ENCODE results near the gene ZNF835. TPM values are rescaled to one million over a fixed set of nuclear protein-coding genes. Genes with fewer than 3 reads are reported as not detected.

The ZNF835 gene
- polyA plus RNA-seq, 1 donor (not counting 4 experiments of a cell fraction or from before 2014, with no cell fraction given): not detected

DNA sequence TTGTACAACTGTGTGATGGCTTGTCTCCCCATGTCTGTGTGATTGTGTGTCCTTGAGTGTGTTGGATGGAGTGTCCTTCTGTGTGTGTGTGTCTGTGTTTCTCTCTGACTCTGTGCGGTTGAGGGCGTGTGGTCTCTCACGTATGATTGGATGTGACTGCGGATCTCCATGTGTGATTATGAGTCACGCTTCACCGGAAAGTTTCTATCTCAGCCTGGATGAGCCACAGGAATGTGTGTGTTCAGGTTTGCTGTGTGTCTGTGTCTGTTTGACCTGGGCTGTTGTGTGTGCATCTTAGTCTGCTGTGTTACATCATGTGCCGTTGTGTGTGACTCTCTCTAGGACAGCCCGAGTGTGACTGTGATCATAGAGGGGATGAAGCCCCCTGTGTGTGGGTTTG lies 15.5 kb upstream of the ZNF835 start:
- FAIRE-seq: no peak
- peaks cover 4% of the 10 kb centered on the region for H3K9me3 ChIP-seq (ENCODE audit: control insufficient read depth, low read depth, low read length)
- dilution Hi-C loops (cut with MboI; ENCODE audit: extremely low pct_ligation_motif_present, low sequenced_read_pairs): no loop called here

DNA sequence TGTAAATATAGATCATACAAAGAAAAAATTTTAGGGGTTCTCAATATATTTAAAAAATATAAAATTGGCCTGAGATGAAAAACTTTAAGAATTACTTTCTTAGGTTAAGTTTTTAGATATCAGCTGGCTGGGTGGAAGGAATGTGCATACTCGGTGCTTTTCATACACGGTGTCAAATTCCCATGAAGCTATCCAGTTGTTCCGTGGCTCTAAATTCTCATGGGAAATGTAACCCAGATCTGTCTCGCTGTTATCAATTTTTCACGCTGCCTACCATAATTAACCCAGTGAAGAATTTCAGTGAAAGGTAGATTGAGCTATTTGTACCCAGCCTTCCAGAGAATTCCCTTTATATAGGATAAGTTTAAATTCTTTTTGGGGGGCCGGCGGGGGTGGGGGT lies 11.6 kb upstream of the ZNF835 start:
- H4K20me1 ChIP-seq (ENCODE audit: control insufficient read depth, extremely low read depth, insufficient read depth, low read length): no peaks in the 10 kb centered on the region
- no peaks in the 10 kb centered on the region for H3K36me3 ChIP-seq (ENCODE audit: control insufficient read depth in 2 of 2, extremely low read depth in 1 of 2, insufficient read depth in 2 of 2, low read length in 2 of 2)
- no peaks in the 10 kb centered on the region for H3K9me1 ChIP-seq (ENCODE audit: control insufficient read depth, extremely low read depth, insufficient read depth, low read length)
- dilution Hi-C loops (cut with MboI; ENCODE audit: extremely low pct_ligation_motif_present, low sequenced_read_pairs): no loop called here
- no peak for DNase-seq (ENCODE audit: low read depth, low spot score)
- H3K4me1 ChIP-seq (ENCODE audit: control insufficient read depth, extremely low read depth, insufficient read depth, low read length): no peaks in the 10 kb centered on the region
- no peak overlapping the region for H3K9ac ChIP-seq (ENCODE audit: control insufficient read depth, extremely low read depth, insufficient read depth, low read length)
- no peaks in the 10 kb centered on the region for H3K79me2 ChIP-seq (ENCODE audit: control insufficient read depth, insufficient read depth, low read length)
- H2AFZ ChIP-seq (ENCODE audit: control insufficient read depth, low read length): no peak overlapping the region
- no peaks in the 10 kb centered on the region for H3K27me3 ChIP-seq (ENCODE audit: control insufficient read depth, extremely low read depth, insufficient read depth, low read length)
- peaks cover 9% of the 10 kb centered on the region for H3K9me3 ChIP-seq (ENCODE audit: control insufficient read depth, low read depth, low read length)
- no peak overlapping the region for H3K4me2 ChIP-seq (ENCODE audit: control insufficient read depth, extremely low read depth, insufficient read depth, low read depth, low read length)
- no peak overlapping the region for H3K4me3 ChIP-seq (ENCODE audit: control insufficient read depth in 2 of 3, extremely low read depth in 1 of 3, insufficient read depth in 2 of 3, low read depth in 1 of 3, low read length in 3 of 3)
- no peak overlapping the region for H3K27ac ChIP-seq (ENCODE audit: control insufficient read depth, insufficient read depth, low read length)
- TF ChIP-seq EZH2 (IDR thresholded peaks at IDR 0.05; ENCODE audit: low read length): no peak
- TF ChIP-seq, protein P1, sequence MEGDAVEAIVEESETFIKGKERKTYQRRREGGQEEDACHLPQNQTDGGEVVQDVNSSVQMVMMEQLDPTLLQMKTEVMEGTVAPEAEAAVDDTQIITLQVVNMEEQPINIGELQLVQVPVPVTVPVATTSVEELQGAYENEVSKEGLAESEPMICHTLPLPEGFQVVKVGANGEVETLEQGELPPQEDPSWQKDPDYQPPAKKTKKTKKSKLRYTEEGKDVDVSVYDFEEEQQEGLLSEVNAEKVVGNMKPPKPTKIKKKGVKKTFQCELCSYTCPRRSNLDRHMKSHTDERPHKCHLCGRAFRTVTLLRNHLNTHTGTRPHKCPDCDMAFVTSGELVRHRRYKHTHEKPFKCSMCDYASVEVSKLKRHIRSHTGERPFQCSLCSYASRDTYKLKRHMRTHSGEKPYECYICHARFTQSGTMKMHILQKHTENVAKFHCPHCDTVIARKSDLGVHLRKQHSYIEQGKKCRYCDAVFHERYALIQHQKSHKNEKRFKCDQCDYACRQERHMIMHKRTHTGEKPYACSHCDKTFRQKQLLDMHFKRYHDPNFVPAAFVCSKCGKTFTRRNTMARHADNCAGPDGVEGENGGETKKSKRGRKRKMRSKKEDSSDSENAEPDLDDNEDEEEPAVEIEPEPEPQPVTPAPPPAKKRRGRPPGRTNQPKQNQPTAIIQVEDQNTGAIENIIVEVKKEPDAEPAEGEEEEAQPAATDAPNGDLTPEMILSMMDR (optimal IDR thresholded peaks at IDR 0.05 in 1 of 3, IDR thresholded peaks at IDR 0.05 in 1 of 3, conservative IDR thresholded peaks at IDR 0.05 in 1 of 3; ENCODE audit: extremely low read depth in 1 of 3, insufficient read depth in 2 of 3, low read length in 3 of 3): no peak
- no peak for FAIRE-seq

More for the DNA sequence above, 15.5 kb upstream of the ZNF835 start:
- no peak overlapping the region for H3K4me3 ChIP-seq (ENCODE audit: control insufficient read depth in 2 of 3, extremely low read depth in 1 of 3, insufficient read depth in 2 of 3, low read depth in 1 of 3, low read length in 3 of 3)
- H3K4me2 ChIP-seq (ENCODE audit: control insufficient read depth, extremely low read depth, insufficient read depth, low read depth, low read length): no peak overlapping the region
- no peak overlapping the region for H2AFZ ChIP-seq (ENCODE audit: control insufficient read depth, low read length)
- TF ChIP-seq, protein P1 (optimal IDR thresholded peaks at IDR 0.05 in 1 of 3, IDR thresholded peaks at IDR 0.05 in 1 of 3, conservative IDR thresholded peaks at IDR 0.05 in 1 of 3; ENCODE audit: extremely low read depth in 1 of 3, insufficient read depth in 2 of 3, low read length in 3 of 3): no peak
- TF ChIP-seq EZH2 (IDR thresholded peaks at IDR 0.05; ENCODE audit: low read length): no peak
- no peaks in the 10 kb centered on the region for H4K20me1 ChIP-seq (ENCODE audit: control insufficient read depth, extremely low read depth, insufficient read depth, low read length)
- H3K9ac ChIP-seq (ENCODE audit: control insufficient read depth, extremely low read depth, insufficient read depth, low read length): no peak overlapping the region
- H3K4me1 ChIP-seq (ENCODE audit: control insufficient read depth, extremely low read depth, insufficient read depth, low read length): no peaks in the 10 kb centered on the region
- no peaks in the 10 kb centered on the region for H3K36me3 ChIP-seq (ENCODE audit: control insufficient read depth in 2 of 2, extremely low read depth in 1 of 2, insufficient read depth in 2 of 2, low read length in 2 of 2)
- H3K27me3 ChIP-seq (ENCODE audit: control insufficient read depth, extremely low read depth, insufficient read depth, low read length): no peaks in the 10 kb centered on the region
- no peak overlapping the region for H3K27ac ChIP-seq (ENCODE audit: control insufficient read depth, insufficient read depth, low read length)
- H3K79me2 ChIP-seq (ENCODE audit: control insufficient read depth, insufficient read depth, low read length): no peaks in the 10 kb centered on the region
- no peaks in the 10 kb centered on the region for H3K9me1 ChIP-seq (ENCODE audit: control insufficient read depth, extremely low read depth, insufficient read depth, low read length)
- no peak for DNase-seq (ENCODE audit: low read depth, low spot score)

Data from keratinocyte (primary cell).